Neural cell (in vitro differentiated cells): ENCODE measurements around the gene CFL1. TPM values are rescaled to one million over a fixed set of nuclear protein-coding genes. Genes with fewer than 3 reads are reported as not detected.
A peak's percentile ranks its signal among the peaks of the same experiment; 100 is the strongest.

Source experiments
- H2AFZ ChIP-seq: fragments of 200-600, 300-800 bp; sonication (generic), shearing (Covaris generic); 2 replicates; pipeline ENCODE4 v1.6.0; 2014; ENCODE audit warnings: low read depth, mild to moderate bottlenecking, antibody characterized with exemption, low read length, moderate library complexity
- H3F3A ChIP-seq: fragments of 200-600 bp; shearing (Covaris generic); 2 replicates; pipeline ENCODE4 v1.6.1; 2016; ENCODE audit warnings: mild to moderate bottlenecking, moderate library complexity, mixed read lengths, antibody characterized with exemption, low read length; ENCODE audit not compliant: insufficient read depth, poor library complexity, severe bottlenecking
- H3K27ac ChIP-seq: fragments of 200-600, 300-800 bp; sonication (generic), shearing (Covaris generic); 2 replicates; pipeline ENCODE4 v1.5.1; 2014; ENCODE audit warnings: mild to moderate bottlenecking, low read length, moderate library complexity
- H3K27me3 ChIP-seq: fragments of 300-800, 200-600 bp; sonication (generic), shearing (Covaris generic); 2 replicates; pipeline ENCODE4 v1.6.0; 2014; ENCODE audit warnings: mild to moderate bottlenecking, low read depth, low read length, moderate library complexity; ENCODE audit not compliant: insufficient read depth
- H3K36me3 ChIP-seq: fragments of 300-800, 200-600 bp; sonication (generic), shearing (Covaris generic); 2 replicates; pipeline ENCODE4 v1.5.1; 2014; ENCODE audit warnings: mild to moderate bottlenecking, antibody characterized with exemption, low read length, moderate library complexity; ENCODE audit not compliant: insufficient read depth
- H3K4me2 ChIP-seq: fragments of 300-800, 200-600 bp; sonication (generic), shearing (Covaris generic); 2 replicates; pipeline ENCODE4 v1.6.0; 2014; ENCODE audit warnings: mild to moderate bottlenecking, low read length
- H3K4me3 ChIP-seq: fragments of 300-800, 200-600 bp; sonication (generic), shearing (Covaris generic); 2 replicates; pipeline ENCODE4 v1.5.1; 2014; ENCODE audit warnings: mild to moderate bottlenecking, low read length, moderate library complexity
- H3K79me2 ChIP-seq: fragments of 200-600 bp; shearing (Covaris generic); replicated peaks from 2 replicates; pipeline ENCODE4 v1.6.0; 2014; ENCODE audit warnings: mild to moderate bottlenecking, low read length, moderate library complexity; ENCODE audit not compliant: insufficient read depth
- H3K9ac ChIP-seq: fragments of 300-800, 200-600 bp; sonication (generic), shearing (Covaris generic); 2 replicates; pipeline ENCODE4 v1.6.1; 2016; ENCODE audit warnings: mild to moderate bottlenecking, low read length, mixed read lengths
- H3K9me2 ChIP-seq: fragments of 200-600 bp; shearing (Covaris generic); 2 replicates; pipeline ENCODE4 v1.6.1; 2016; ENCODE audit warnings: mild to moderate bottlenecking, low read length, mixed read lengths; ENCODE audit not compliant: insufficient read depth
- H3K9me3 ChIP-seq: fragments of 200-600, 300-800 bp; sonication (generic), shearing (Covaris generic); 2 replicates; pipeline ENCODE4 v1.6.1; 2016; ENCODE audit warnings: mild to moderate bottlenecking, mixed run types, low read length, moderate library complexity, mixed read lengths
- H4K20me1 ChIP-seq: fragments of 200-600 bp; shearing (Covaris generic); 2 replicates; pipeline ENCODE4 v1.6.1; 2016; ENCODE audit warnings: mild to moderate bottlenecking, mixed run types; ENCODE audit not compliant: insufficient read depth
- CTCF ChIP-seq: fragments of 450-650 bp; IDR thresholded peaks from 2 replicates; pipeline ENCODE4 v1.5.1; 2014; ENCODE audit warnings: antibody characterized with exemption, mild to moderate bottlenecking, moderate library complexity; ENCODE audit not compliant: poor library complexity, severe bottlenecking
- EP300 ChIP-seq: fragments of 450-650 bp; conservative IDR thresholded peaks from 2 replicates; pipeline ENCODE4 v1.6.1; 2014; ENCODE audit warnings: antibody characterized with exemption, mild to moderate bottlenecking, moderate library complexity; ENCODE audit not compliant: poor library complexity, severe bottlenecking
- EZH2 ChIP-seq: fragments of 200-600, 300-800 bp; shearing (Covaris generic), sonication (generic); IDR thresholded peaks from 2 replicates; pipeline ENCODE4 v1.6.1; 2014; ENCODE audit warnings: antibody characterized with exemption, low read length, borderline replicate concordance, mild to moderate bottlenecking; ENCODE audit not compliant: insufficient read depth, poor library complexity, severe bottlenecking
- MXI1 ChIP-seq: fragments of 450-650 bp; conservative IDR thresholded peaks from 2 replicates; pipeline ENCODE4 v1.6.1; 2014; ENCODE audit warnings: antibody characterized with exemption, mild to moderate bottlenecking; ENCODE audit not compliant: poor library complexity, severe bottlenecking
- POLR2AphosphoS5 ChIP-seq: IDR thresholded peaks from 2 replicates; pipeline ENCODE4 v1.6.1; 2012
- RAD21 ChIP-seq: fragments of 450-650 bp; conservative IDR thresholded peaks from 2 replicates; pipeline ENCODE4 v1.6.1; 2014; ENCODE audit warnings: antibody characterized with exemption, mild to moderate bottlenecking, moderate library complexity
- REST ChIP-seq: IDR thresholded peaks from 2 replicates; pipeline ENCODE4 v1.6.1; 2012; ENCODE audit warnings: borderline replicate concordance
- SMC3 ChIP-seq: fragments of 450-650 bp; conservative IDR thresholded peaks from 2 replicates; pipeline ENCODE4 v1.6.1; 2014; ENCODE audit warnings: antibody characterized with exemption, mild to moderate bottlenecking, moderate library complexity; ENCODE audit not compliant: poor library complexity
- TAF1 ChIP-seq: IDR thresholded peaks from 2 replicates; pipeline ENCODE4 v1.6.1; 2012; ENCODE audit warnings: low read depth
- polyA plus RNA-seq: library from polyadenylated mRNA; depleted of rRNA; stranded (reverse); fragments of >200 nt; gene quantifications from 2 replicates; pipeline ENCODE4 v1.2.3, GENCODE V29; 2014

Gene CFL1
- polyA plus RNA-seq, 1 donor from 2014 or later: 1,633 TPM

- H3K79me2 ChIP-seq: peaks cover 17% of the 10 kb centered on the region
- H3K36me3 ChIP-seq: no peaks in the 10 kb centered on the region
- H3F3A ChIP-seq: peaks cover 4% of the 10 kb centered on the region
- H4K20me1 ChIP-seq: no peaks in the 10 kb centered on the region
- no peaks in the 10 kb centered on the region for H3K9me3 ChIP-seq
- H2AFZ ChIP-seq: no peak overlapping the region
- H3K4me2 ChIP-seq: no peak overlapping the region
- no peaks in the 10 kb centered on the region for H3K9me2 ChIP-seq
- H3K27me3 ChIP-seq: no peaks in the 10 kb centered on the region
- no peak overlapping the region for H3K27ac ChIP-seq
- H3K4me3 ChIP-seq: peak overlapping the region; percentile 51
- no peak for TF ChIP-seq CTCF
- no peak for TF ChIP-seq EZH2
- no peak for TF ChIP-seq MXI1
- no peak for TF ChIP-seq REST
- no peak for TF ChIP-seq TAF1
- no peak for TF ChIP-seq SMC3
- no peak for TF ChIP-seq POLR2AphosphoS5
- no peak for TF ChIP-seq RAD21
- no peak for TF ChIP-seq EP300
- H3K9ac ChIP-seq: peak overlapping the region; percentile 26
These were observed 27.3 kb upstream of the CFL1 start for GRCh38 chr11:65885231-65885630.

- Histone ChIP-seq H2AFZ (no peak overlapping the region), H3F3A (no peaks in the 10 kb centered on the region), H3K27ac (peak overlapping the region; percentile 28), H3K4me2 (no peak overlapping the region), H3K9ac (peak overlapping the region; percentile 56), H3K79me2 (peaks cover 17% of the 10 kb centered on the region), H3K36me3 (no peaks in the 10 kb centered on the region), H4K20me1 (no peaks in the 10 kb centered on the region), H3K9me3 (no peaks in the 10 kb centered on the region), H3K4me3 (peak overlapping the region; percentile 51), H3K9me2 (no peaks in the 10 kb centered on the region), H3K27me3 (no peaks in the 10 kb centered on the region)
- no peak for TF ChIP-seq EP300
- no peak for TF ChIP-seq MXI1
- no peak for TF ChIP-seq EZH2
- TF ChIP-seq CTCF: peak; percentile 99
- peak; percentile 79 for TF ChIP-seq RAD21
- TF ChIP-seq SMC3: peak; percentile 94
- no peak for TF ChIP-seq TAF1
- TF ChIP-seq REST: no peak
- TF ChIP-seq POLR2AphosphoS5: peak; percentile 22
These were observed 26.7 kb upstream of the CFL1 start for GRCh38 chr11:65884716-65885092.
